ENCODE measurements around the gene MICALL1.
"Not testable (repeated sequence)": the region's sequence is repeated elsewhere in the genome, so short reads cannot be mapped to it uniquely, and the experiment has no call there.

The MICALL1 gene

DNA sequence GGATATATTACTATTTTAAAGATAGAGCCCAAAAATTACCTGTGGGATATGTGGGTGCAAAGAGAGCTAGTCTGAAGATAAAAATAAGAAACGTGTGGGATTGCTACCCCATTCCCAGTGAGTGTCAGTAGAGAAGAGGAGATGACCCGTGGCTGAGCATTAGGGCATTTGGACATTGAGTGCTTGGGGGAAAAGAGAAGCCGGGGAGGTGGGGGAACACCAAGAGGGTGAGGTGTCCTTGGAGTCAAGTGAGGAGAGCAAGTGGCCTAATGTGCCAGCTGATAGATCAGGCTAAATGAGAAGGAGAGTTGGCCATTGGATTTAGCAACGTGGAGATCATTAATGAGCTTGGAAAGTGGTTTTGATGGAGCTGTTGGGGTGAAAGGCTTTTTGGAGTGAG lies 48.6 kb downstream of the MICALL1 start:
- Histone ChIP-seq H3K27me3 (ENCODE audit: control insufficient read depth in 1 of 2, insufficient read depth in 2 of 2, low read length in 2 of 2) (no peaks in the 10 kb centered on the region), H3K27ac (ENCODE audit: low read depth, low read length) (no peak overlapping the region), H3K36me3 (ENCODE audit: insufficient read depth, low read length) (peaks cover 28% of the 10 kb centered on the region), H3K9me3 (ENCODE audit: low read length) (no peaks in the 10 kb centered on the region), H3K9ac (ENCODE audit: low read length) (no peak overlapping the region), H3K4me3 (ENCODE audit: low read depth in 1 of 2, low read length in 2 of 2) (peak overlapping the region in 1 of 2 donors; percentile 96), H3K4me1 (ENCODE audit: insufficient read depth, low read length) (peaks cover 15% of the 10 kb centered on the region)

- Histone ChIP-seq H3K4me1 (ENCODE audit: insufficient read depth, low read length) (peaks cover 15% of the 10 kb centered on the region), H3K36me3 (ENCODE audit: insufficient read depth, low read length) (peaks cover 36% of the 10 kb centered on the region)
These were observed 49.8 kb downstream of the MICALL1 start for GRCh38 chr22:37955825-37956397.

GRCh38 chr22:37957232-37957631 lies 51.1 kb downstream of the MICALL1 start:
- H3K4me1 ChIP-seq (ENCODE audit: insufficient read depth, low read length) = peaks cover 15% of the 10 kb centered on the region
- H3K36me3 ChIP-seq (ENCODE audit: insufficient read depth, low read length) = peaks cover 49% of the 10 kb centered on the region
- no peak overlapping the region for H3K9ac ChIP-seq (ENCODE audit: low read length)
- no peaks in the 10 kb centered on the region for H3K9me3 ChIP-seq (ENCODE audit: low read length)
- H3K27me3 ChIP-seq (ENCODE audit: control insufficient read depth in 1 of 2, insufficient read depth in 2 of 2, low read length in 2 of 2) = no peaks in the 10 kb centered on the region
- no peak overlapping the region for H3K27ac ChIP-seq (ENCODE audit: low read depth, low read length)
- no peak overlapping the region for H3K4me3 ChIP-seq (ENCODE audit: low read depth in 1 of 2, low read length in 2 of 2)

More at GRCh38 chr22:37955825-37956397, 49.8 kb downstream of the MICALL1 start:
- not testable (repeated sequence) for H3K4me3 ChIP-seq (ENCODE audit: low read depth in 1 of 2, low read length in 2 of 2); H3K9me3 ChIP-seq (ENCODE audit: low read length); H3K9ac ChIP-seq (ENCODE audit: low read length); H3K27ac ChIP-seq (ENCODE audit: low read depth, low read length); H3K27me3 ChIP-seq (ENCODE audit: control insufficient read depth in 1 of 2, insufficient read depth in 2 of 2, low read length in 2 of 2)

- no peak overlapping the region for H3K27ac ChIP-seq (ENCODE audit: low read depth, low read length)
- H3K9ac ChIP-seq (ENCODE audit: low read length) = no peak overlapping the region
- no peaks in the 10 kb centered on the region for H3K9me3 ChIP-seq (ENCODE audit: low read length)
- H3K4me3 ChIP-seq (ENCODE audit: low read depth in 1 of 2, low read length in 2 of 2) = no peak overlapping the region
- H3K27me3 ChIP-seq (ENCODE audit: control insufficient read depth in 1 of 2, insufficient read depth in 2 of 2, low read length in 2 of 2) = no peaks in the 10 kb centered on the region
- H3K4me1 ChIP-seq (ENCODE audit: insufficient read depth, low read length) = peaks cover 6% of the 10 kb centered on the region
- H3K36me3 ChIP-seq (ENCODE audit: insufficient read depth, low read length) = peaks cover 51% of the 10 kb centered on the region
These were observed 53.2 kb downstream of the MICALL1 start for GRCh38 chr22:37959231-37959825.

GRCh38 chr22:37961062-37961461 lies 55.0 kb downstream of the MICALL1 start:
- H3K36me3 ChIP-seq (ENCODE audit: insufficient read depth, low read length) = peaks cover 53% of the 10 kb centered on the region
- no peak overlapping the region for H3K27ac ChIP-seq (ENCODE audit: low read depth, low read length)
- no peaks in the 10 kb centered on the region for H3K27me3 ChIP-seq (ENCODE audit: control insufficient read depth in 1 of 2, insufficient read depth in 2 of 2, low read length in 2 of 2)
- no peak overlapping the region for H3K9ac ChIP-seq (ENCODE audit: low read length)
- H3K4me3 ChIP-seq (ENCODE audit: low read depth in 1 of 2, low read length in 2 of 2) = no peak overlapping the region
- H3K4me1 ChIP-seq (ENCODE audit: insufficient read depth, low read length) = peaks cover 8% of the 10 kb centered on the region
- H3K9me3 ChIP-seq (ENCODE audit: low read length) = no peaks in the 10 kb centered on the region

- H3K27ac ChIP-seq (ENCODE audit: low read depth, low read length) = no peak overlapping the region
- H3K27me3 ChIP-seq (ENCODE audit: control insufficient read depth in 1 of 2, insufficient read depth in 2 of 2, low read length in 2 of 2) = no peaks in the 10 kb centered on the region
- H3K36me3 ChIP-seq (ENCODE audit: insufficient read depth, low read length) = peaks cover 35% of the 10 kb centered on the region
- no peak overlapping the region for H3K4me3 ChIP-seq (ENCODE audit: low read depth in 1 of 2, low read length in 2 of 2)
- H3K9me3 ChIP-seq (ENCODE audit: low read length) = no peaks in the 10 kb centered on the region
- H3K4me1 ChIP-seq (ENCODE audit: insufficient read depth, low read length) = peaks cover 8% of the 10 kb centered on the region
- H3K9ac ChIP-seq (ENCODE audit: low read length) = no peak overlapping the region
These were observed 60.0 kb downstream of the MICALL1 start for GRCh38 chr22:37965940-37966664.

DNA sequence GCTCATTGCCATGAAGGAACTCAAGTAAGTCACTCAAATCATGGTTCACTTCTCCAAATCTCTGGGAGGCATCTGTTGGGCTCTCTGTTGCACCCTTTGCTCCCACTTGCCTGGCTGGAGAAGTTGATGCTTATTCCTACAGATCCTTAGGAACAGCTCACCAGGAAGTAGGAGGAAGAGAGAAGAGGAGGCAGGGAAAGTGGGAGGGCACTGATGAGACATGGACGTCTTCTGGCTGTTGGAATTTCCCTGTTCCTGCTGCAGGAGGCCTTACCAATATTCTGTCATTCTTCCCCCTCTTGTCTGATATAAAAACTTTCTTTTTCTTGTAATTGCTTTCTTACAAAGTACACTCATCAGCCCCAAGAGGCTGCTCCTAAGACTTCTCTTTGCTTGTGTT lies 61.0 kb downstream of the MICALL1 start:
- no peak overlapping the region for H3K9ac ChIP-seq (ENCODE audit: low read length)
- H3K9me3 ChIP-seq (ENCODE audit: low read length) = no peaks in the 10 kb centered on the region
- no peak overlapping the region for H3K27ac ChIP-seq (ENCODE audit: low read depth, low read length)

DNA sequence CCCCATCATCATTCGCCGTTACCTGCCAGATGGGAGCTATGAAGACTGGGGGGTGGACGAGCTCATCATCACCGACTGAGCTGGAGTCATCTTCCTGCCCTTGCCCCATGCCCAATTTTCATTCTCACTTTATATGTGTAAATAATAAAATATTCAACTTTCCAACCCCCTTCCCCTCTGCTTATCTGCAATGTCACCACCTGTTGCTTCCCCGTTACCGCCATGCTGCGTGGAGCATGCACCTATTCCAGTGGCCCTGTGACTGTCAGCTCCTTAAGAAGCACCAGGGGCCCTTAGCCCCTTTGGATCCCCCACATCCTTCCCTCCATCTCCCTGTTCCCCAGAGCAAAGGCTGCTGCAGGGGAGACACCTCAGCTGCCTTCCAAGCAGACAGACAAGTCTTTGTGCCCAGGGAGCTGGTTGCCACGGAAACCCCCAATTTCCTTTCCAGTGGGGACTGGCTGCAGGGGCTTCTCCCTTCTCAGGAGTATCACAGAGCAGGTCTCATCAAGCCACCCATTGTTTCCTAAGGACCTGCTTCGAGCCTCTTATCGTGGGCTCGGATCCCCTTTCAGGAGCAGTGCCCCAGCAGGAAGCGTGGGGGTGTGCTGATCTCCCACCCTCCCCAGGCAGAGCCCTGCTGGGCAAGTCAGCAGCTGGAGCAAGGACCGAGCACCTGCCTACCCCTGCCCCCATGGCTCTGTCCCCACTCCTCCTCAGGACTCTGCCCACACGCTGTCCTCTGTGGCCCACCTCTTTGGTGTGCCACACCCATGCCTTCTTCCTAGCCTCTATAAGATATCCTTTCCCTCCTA lies 61.7 kb downstream of the MICALL1 start:
- Histone ChIP-seq H3K27ac (ENCODE audit: low read depth, low read length) (no peak overlapping the region), H3K9me3 (ENCODE audit: low read length) (no peaks in the 10 kb centered on the region), H3K27me3 (ENCODE audit: control insufficient read depth in 1 of 2, insufficient read depth in 2 of 2, low read length in 2 of 2) (no peaks in the 10 kb centered on the region), H3K4me3 (ENCODE audit: low read depth in 1 of 2, low read length in 2 of 2) (no peak overlapping the region), H3K36me3 (ENCODE audit: insufficient read depth, low read length) (peaks cover 22% of the 10 kb centered on the region), H3K9ac (ENCODE audit: low read length) (no peak overlapping the region), H3K4me1 (ENCODE audit: insufficient read depth, low read length) (peaks cover 8% of the 10 kb centered on the region)

More for the DNA sequence above, 61.0 kb downstream of the MICALL1 start:
- no peaks in the 10 kb centered on the region for H3K27me3 ChIP-seq (ENCODE audit: control insufficient read depth in 1 of 2, insufficient read depth in 2 of 2, low read length in 2 of 2)
- peaks cover 8% of the 10 kb centered on the region for H3K4me1 ChIP-seq (ENCODE audit: insufficient read depth, low read length)
- no peak overlapping the region for H3K4me3 ChIP-seq (ENCODE audit: low read depth in 1 of 2, low read length in 2 of 2)
- H3K36me3 ChIP-seq (ENCODE audit: insufficient read depth, low read length) = peaks cover 24% of the 10 kb centered on the region

DNA sequence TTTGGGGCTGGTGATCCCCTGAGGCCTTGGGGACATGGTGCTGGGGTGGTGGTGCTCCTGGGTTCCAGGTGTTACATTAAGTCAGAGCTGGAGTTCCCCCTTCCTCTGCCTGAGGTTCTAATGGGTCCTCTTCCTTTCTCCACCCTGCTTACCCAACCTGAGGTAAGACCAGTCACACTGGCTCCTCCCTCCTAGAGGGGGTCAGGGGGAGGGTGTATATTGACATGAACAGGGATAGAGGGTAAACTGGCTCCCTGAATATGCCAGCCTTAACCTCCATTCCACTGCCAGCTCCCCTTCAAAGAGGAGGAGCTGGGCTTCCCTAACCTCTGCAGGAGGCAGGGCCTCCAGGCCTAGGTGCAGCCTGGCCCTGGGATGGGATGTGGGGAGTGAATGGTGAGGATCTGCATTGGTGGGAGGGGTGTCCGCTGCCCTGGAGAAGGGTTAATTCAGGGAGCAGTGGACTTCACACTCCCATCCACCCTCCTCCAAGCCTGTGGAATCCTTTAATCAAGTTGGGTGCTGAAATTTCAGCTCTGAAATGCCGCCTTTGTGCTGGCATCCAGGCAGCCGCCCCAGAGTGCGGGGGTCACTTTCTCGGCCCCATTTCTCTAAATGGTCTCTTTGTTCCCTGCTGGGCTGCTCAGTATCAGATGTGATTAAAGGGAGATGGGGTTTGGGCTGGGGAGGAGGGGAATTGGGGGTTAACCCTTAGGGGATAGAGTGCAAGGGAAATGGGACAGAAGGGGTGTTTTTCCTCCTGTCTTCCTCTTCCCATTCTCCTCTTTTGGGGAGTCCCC lies 62.6 kb downstream of the MICALL1 start:
- peaks cover 22% of the 10 kb centered on the region for H3K36me3 ChIP-seq (ENCODE audit: insufficient read depth, low read length)
- peaks cover 8% of the 10 kb centered on the region for H3K4me1 ChIP-seq (ENCODE audit: insufficient read depth, low read length)
- no peak overlapping the region for H3K27ac ChIP-seq (ENCODE audit: low read depth, low read length)
- no peak overlapping the region for H3K4me3 ChIP-seq (ENCODE audit: low read depth in 1 of 2, low read length in 2 of 2)
- no peaks in the 10 kb centered on the region for H3K27me3 ChIP-seq (ENCODE audit: control insufficient read depth in 1 of 2, insufficient read depth in 2 of 2, low read length in 2 of 2)
- no peak overlapping the region for H3K9ac ChIP-seq (ENCODE audit: low read length)
- H3K9me3 ChIP-seq (ENCODE audit: low read length) = no peaks in the 10 kb centered on the region

- Histone ChIP-seq H3K27me3 (ENCODE audit: control insufficient read depth in 1 of 2, insufficient read depth in 2 of 2, low read length in 2 of 2) (no peaks in the 10 kb centered on the region), H3K9me3 (ENCODE audit: low read length) (no peaks in the 10 kb centered on the region), H3K36me3 (ENCODE audit: insufficient read depth, low read length) (peaks cover 21% of the 10 kb centered on the region), H3K27ac (ENCODE audit: low read depth, low read length) (no peak overlapping the region), H3K4me3 (ENCODE audit: low read depth in 1 of 2, low read length in 2 of 2) (no peak overlapping the region), H3K9ac (ENCODE audit: low read length) (no peak overlapping the region), H3K4me1 (ENCODE audit: insufficient read depth, low read length) (no peaks in the 10 kb centered on the region)
These were observed 64.8 kb downstream of the MICALL1 start for GRCh38 chr22:37970864-37971263.

Data from muscle layer of colon (tissue), 2 donors.